ENCODE measurements around the gene MKNK1.
"Not testable (repeated sequence)": the region's sequence is repeated elsewhere in the genome, so short reads cannot be mapped to it uniquely, and the experiment has no call there.

Gene MKNK1

GRCh38 chr1:46603858-46604549 lies at the start of gene MKNK1:
TSS of gene MKNK1 (minus strand) at chr1:46604268. CDS start at chr1:46583327, 20,941 bp downstream.
- peak; percentile 95 to 97 for DNase-seq (ENCODE audit: low read depth in 2 of 2)

GRCh38 chr1:46653405-46653958 lies 49.4 kb upstream of the MKNK1 start:
- no peak for DNase-seq (ENCODE audit: low read depth in 2 of 2)

- DNase-seq (ENCODE audit: low read depth in 2 of 2): no peak
Observed at GRCh38 chr1:46652321-46653100, 48.4 kb upstream of the MKNK1 start.

GRCh38 chr1:46651152-46651551 lies 47.1 kb upstream of the MKNK1 start:
- DNase-seq (ENCODE audit: low read depth in 2 of 2): not testable (repeated sequence)

GRCh38 chr1:46650491-46650890 lies 46.4 kb upstream of the MKNK1 start:
- DNase-seq (ENCODE audit: low read depth in 2 of 2): no peak

- DNase-seq (ENCODE audit: low read depth in 2 of 2): no peak
Observed at GRCh38 chr1:46649764-46650163, 45.7 kb upstream of the MKNK1 start.

- DNase-seq (ENCODE audit: low read depth in 2 of 2): no peak
Observed at GRCh38 chr1:46647611-46648010, 43.5 kb upstream of the MKNK1 start.

- no peak for DNase-seq (ENCODE audit: low read depth in 2 of 2)
Observed at GRCh38 chr1:46646844-46647243, 42.8 kb upstream of the MKNK1 start.

- no peak for DNase-seq (ENCODE audit: low read depth in 2 of 2)
Observed at GRCh38 chr1:46646331-46646730, 42.3 kb upstream of the MKNK1 start.

GRCh38 chr1:46645815-46646214 lies 41.7 kb upstream of the MKNK1 start:
- DNase-seq (ENCODE audit: low read depth in 2 of 2): no peak

- no peak for DNase-seq (ENCODE audit: low read depth in 2 of 2)
Observed at GRCh38 chr1:46643368-46643775, 39.3 kb upstream of the MKNK1 start.

- DNase-seq (ENCODE audit: low read depth in 2 of 2): no peak
Observed at GRCh38 chr1:46642115-46642680, 38.1 kb upstream of the MKNK1 start.

- DNase-seq (ENCODE audit: low read depth in 2 of 2): no peak
Observed at GRCh38 chr1:46639547-46639946, 35.5 kb upstream of the MKNK1 start.

- DNase-seq (ENCODE audit: low read depth in 2 of 2): no peak
Observed at GRCh38 chr1:46638921-46639320, 34.9 kb upstream of the MKNK1 start.

- DNase-seq (ENCODE audit: low read depth in 2 of 2): no peak
Observed at GRCh38 chr1:46637444-46638083, 33.5 kb upstream of the MKNK1 start.

GRCh38 chr1:46635205-46635604 lies 31.1 kb upstream of the MKNK1 start:
- DNase-seq (ENCODE audit: low read depth in 2 of 2): no peak

GRCh38 chr1:46630719-46631118 lies 26.7 kb upstream of the MKNK1 start:
- no peak for DNase-seq (ENCODE audit: low read depth in 2 of 2)

- no peak for DNase-seq (ENCODE audit: low read depth in 2 of 2)
Observed at GRCh38 chr1:46623743-46624644, 19.9 kb upstream of the MKNK1 start.

GRCh38 chr1:46622344-46622743 lies 18.3 kb upstream of the MKNK1 start:
- DNase-seq (ENCODE audit: low read depth in 2 of 2): no peak

GRCh38 chr1:46621930-46622329 lies 17.9 kb upstream of the MKNK1 start:
- DNase-seq (ENCODE audit: low read depth in 2 of 2): no peak

- no peak for DNase-seq (ENCODE audit: low read depth in 2 of 2)
Observed at GRCh38 chr1:46619656-46620258, 15.7 kb upstream of the MKNK1 start.

Data from stimulated activated CD8-positive, alpha-beta memory T cell treated with anti-CD3 and anti-CD28 coated beads, Interleukin-15, amount 100 ng/mL, for 48 hours (primary cell).